PC-3 (cell line): ENCODE measurements around the gene BCKDHA. TPM values are rescaled to one million over a fixed set of nuclear protein-coding genes. Genes with fewer than 3 reads are reported as not detected.
"Not testable (repeated sequence)": the region's sequence is repeated elsewhere in the genome, so short reads cannot be mapped to it uniquely, and the experiment has no call there.

Source experiments
- ATAC-seq: fragments of 200-7000 bp; cut with Tn5 transposase; 2 replicates; pipeline ENCODE4 v1.9.1; 2020; ENCODE audit warnings: mild to moderate bottlenecking, moderate library complexity
- BruUV-seq: library from RNA; stranded (reverse); fragments of 400-500 nt; replicated peaks from 2 replicates; lab custom pipeline; 2021; lab: Mats Ljungman, UMichigan
- CTCF ChIA-PET: fragments of 300-600 bp; sonication (Branson Sonifier 250); formaldehyde crosslinking; loops from one replicate; lab custom pipeline; 2022; ENCODE audit warnings: antibody characterized with exemption; lab: Charles Lee
- POLR2A ChIA-PET: fragments of 300-600 bp; sonication (Branson Sonifier 250); formaldehyde crosslinking; loops from one replicate; lab custom pipeline; 2022; ENCODE audit warnings: antibody characterized with exemption; ENCODE audit not compliant: unreplicated experiment; lab: Charles Lee
- DNase-seq: peaks from one replicate; pipeline ENCODE4 v3.0.0-alpha.2; 2015
- H2AFZ ChIP-seq: fragments of 300-600 bp; sonication (generic); 2 replicates; pipeline ENCODE4 v1.6.0; 2016; ENCODE audit warnings: antibody characterized with exemption, low read length
- H3F3A ChIP-seq: fragments of 300-600 bp; sonication (generic); one replicate; pipeline ENCODE4 v1.6.0; 2017; ENCODE audit warnings: antibody characterized with exemption, low read length, control low read depth, mild to moderate bottlenecking; ENCODE audit not compliant: unreplicated experiment
- H3K27ac ChIP-seq: fragments of 300-600 bp; sonication (generic); 2 replicates; pipeline ENCODE4 v1.5.1; 2016; ENCODE audit warnings: mild to moderate bottlenecking, low read length
- H3K27me3 ChIP-seq: fragments of 300-600 bp; sonication (generic); 2 replicates; pipeline ENCODE4 v1.6.1; 2016; ENCODE audit warnings: low read length, mixed read lengths
- H3K36me3 ChIP-seq: fragments of 300-600 bp; sonication (generic); 2 replicates; pipeline ENCODE4 v1.6.1; 2016; ENCODE audit warnings: low read depth, mixed run types, low read length, mixed read lengths
- H3K4me1 ChIP-seq: fragments of 300-600 bp; sonication (generic); 2 replicates; pipeline ENCODE4 v1.5.1; 2016; ENCODE audit warnings: low read length; ENCODE audit not compliant: insufficient read depth
- H3K4me2 ChIP-seq: fragments of 300-600 bp; sonication (generic); 2 replicates; pipeline ENCODE4 v1.6.0; 2016; ENCODE audit warnings: low read length
- H3K4me3 ChIP-seq: fragments of 300-600 bp; sonication (generic); 2 replicates; pipeline ENCODE4 v1.5.1; 2016; ENCODE audit warnings: mild to moderate bottlenecking, low read length, mixed read lengths
- H3K79me2 ChIP-seq: fragments of 300-600 bp; sonication (generic); 2 replicates; pipeline ENCODE4 v1.6.1; 2017; ENCODE audit warnings: low read length, mixed read lengths
- H3K9ac ChIP-seq: fragments of 300-600 bp; sonication (generic); 2 replicates; pipeline ENCODE4 v1.6.0; 2016; ENCODE audit warnings: mild to moderate bottlenecking, low read length
- H3K9me2 ChIP-seq: fragments of 300-600 bp; sonication (generic); replicated peaks from 2 replicates; pipeline ENCODE4 v1.6.1; 2016; ENCODE audit warnings: mixed run types, low read length, mixed read lengths
- H3K9me3 ChIP-seq: fragments of 300-600 bp; sonication (generic); 2 replicates; pipeline ENCODE4 v1.6.1; 2016; ENCODE audit warnings: low read length, mixed read lengths
- H4K20me1 ChIP-seq: fragments of 300-600 bp; sonication (generic); 2 replicates; pipeline ENCODE4 v1.6.1; 2016; ENCODE audit warnings: low read length, mixed read lengths
- CTCF ChIP-seq: fragments of 300-600 bp; sonication (generic); conservative IDR thresholded peaks from 2 replicates; pipeline ENCODE4 v1.5.1; 2017; ENCODE audit warnings: antibody characterized with exemption, low read depth, mild to moderate bottlenecking, low read length
- EZH2 ChIP-seq: fragments of 300-600 bp; sonication (generic); IDR thresholded peaks from one replicate; pipeline ENCODE4 v1.6.1; 2017; ENCODE audit warnings: antibody characterized with exemption, mild to moderate bottlenecking, low read length; ENCODE audit not compliant: unreplicated experiment
- EZH2phosphoT487 ChIP-seq: fragments of 300-600 bp; sonication (generic); IDR thresholded peaks from 2 replicates; pipeline ENCODE4 v1.6.1; 2018; ENCODE audit warnings: mild to moderate bottlenecking, antibody characterized with exemption, low read length, borderline replicate concordance
- intact Hi-C: fragments of 100-400 bp; cut with micrococcal nuclease; formaldehyde crosslinking; loops from 2 replicates; pipeline ENCODE4 v1.9.0; 2023
- total RNA-seq: library from RNA; depleted of rRNA; stranded (reverse); fragments of >200 nt; gene quantifications from 2 replicates; pipeline ENCODE4 v1.2.3, GENCODE V29; 2014

The BCKDHA gene
- total RNA-seq, 1 experiment from 2014 or later, result 49.2 TPM

GRCh38 chr19:41376998-41377365 is 20.6 kb upstream of the BCKDHA start:
- H3K9me2 ChIP-seq, result no peaks in the 10 kb centered on the region
- H2AFZ ChIP-seq, result no peak overlapping the region
- BruUV-seq, result no TSS peak
- no peaks in the 10 kb centered on the region for H3K9me3 ChIP-seq
- H3K36me3 ChIP-seq, result no peaks in the 10 kb centered on the region
- ChIA-PET POLR2A (no interaction called here), CTCF (no interaction called here)
- ATAC-seq (no peak), DNase-seq (no peak)
- no peak overlapping the region for H3K27ac ChIP-seq
- no peaks in the 10 kb centered on the region for H4K20me1 ChIP-seq
- intact Hi-C loops, result no loop called here
- H3K27me3 ChIP-seq, result no peaks in the 10 kb centered on the region
- no peaks in the 10 kb centered on the region for H3K4me1 ChIP-seq
- H3F3A ChIP-seq, result no peaks in the 10 kb centered on the region
- no peaks in the 10 kb centered on the region for H3K79me2 ChIP-seq
- no peak overlapping the region for H3K9ac ChIP-seq
- H3K4me3 ChIP-seq, result no peak overlapping the region
- TF ChIP-seq EZH2, result no peak
- no peak for TF ChIP-seq EZH2phosphoT487
- TF ChIP-seq CTCF, result no peak
- H3K4me2 ChIP-seq, result no peak overlapping the region

- Histone ChIP-seq H3K79me2 (no peaks in the 10 kb centered on the region), H3K9ac (no peak overlapping the region), H3K4me2 (no peak overlapping the region), H3K9me3 (no peaks in the 10 kb centered on the region), H3K36me3 (no peaks in the 10 kb centered on the region), H4K20me1 (no peaks in the 10 kb centered on the region), H3F3A (no peaks in the 10 kb centered on the region), H2AFZ (no peak overlapping the region), H3K27me3 (no peaks in the 10 kb centered on the region), H3K4me1 (no peaks in the 10 kb centered on the region), H3K27ac (no peak overlapping the region), H3K9me2 (no peaks in the 10 kb centered on the region), H3K4me3 (no peak overlapping the region)
- BruUV-seq, result no TSS peak
- intact Hi-C loops, result no loop called here
- ATAC-seq, result no peak
- DNase-seq, result no peak
- ChIA-PET CTCF (no interaction called here), POLR2A (no interaction called here)
- TF ChIP-seq EZH2 (no peak), CTCF (no peak), EZH2phosphoT487 (no peak)
Observed at GRCh38 chr19:41377977-41378709, 19.5 kb upstream of the BCKDHA start.

- BruUV-seq, intact Hi-C loops, H3K9ac ChIP-seq, H3K4me2 ChIP-seq, H3K4me3 ChIP-seq, H3K9me2 ChIP-seq, CTCF ChIA-PET, H3K27ac ChIP-seq, H4K20me1 ChIP-seq, H3K4me1 ChIP-seq, H3K36me3 ChIP-seq, DNase-seq, H3K79me2 ChIP-seq, ATAC-seq, H3F3A ChIP-seq, H3K9me3 ChIP-seq, H3K27me3 ChIP-seq, POLR2A ChIA-PET, H2AFZ ChIP-seq: not testable (repeated sequence)
Observed at GRCh38 chr19:41381536-41381935, 16.1 kb upstream of the BCKDHA start.
